Measurements from ENCODE around the gene MGAT3.
"Not testable (repeated sequence)": the region's sequence is repeated elsewhere in the genome, so short reads cannot be mapped to it uniquely, and the experiment has no call there.

MGAT3 gene

DNA sequence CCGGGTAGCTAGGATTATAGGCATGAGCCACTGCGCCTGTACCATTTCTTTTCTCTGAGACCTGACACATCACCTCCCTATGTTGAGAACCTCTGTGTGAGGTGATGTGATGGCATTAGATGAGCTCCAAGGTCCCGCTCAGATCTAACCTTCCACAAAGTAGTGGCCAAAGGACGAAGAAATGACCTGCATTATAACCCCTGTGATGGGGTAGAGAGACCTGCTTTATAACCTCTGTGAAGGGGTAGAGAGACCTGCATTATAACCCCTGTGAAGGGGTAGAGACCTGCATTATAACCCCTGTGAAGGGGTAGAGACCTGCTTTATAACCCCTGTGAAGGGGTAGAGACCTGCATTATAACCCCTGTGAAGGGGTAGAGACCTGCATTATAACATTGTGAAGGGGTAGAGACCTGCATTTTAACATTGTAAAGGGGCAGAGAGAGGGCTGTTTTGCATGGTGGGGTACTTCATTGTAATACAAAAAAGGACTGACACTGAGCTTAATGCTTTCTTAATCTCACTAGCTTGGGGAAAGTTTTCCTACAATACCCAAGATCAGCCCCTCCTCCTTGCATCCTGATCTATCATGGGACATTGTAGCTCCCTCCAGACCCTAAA, 53.8 kb downstream of the MGAT3 start:
- no peak for DNase-seq (ENCODE audit: low read depth in 2 of 2, low spot score in 1 of 2)

DNA sequence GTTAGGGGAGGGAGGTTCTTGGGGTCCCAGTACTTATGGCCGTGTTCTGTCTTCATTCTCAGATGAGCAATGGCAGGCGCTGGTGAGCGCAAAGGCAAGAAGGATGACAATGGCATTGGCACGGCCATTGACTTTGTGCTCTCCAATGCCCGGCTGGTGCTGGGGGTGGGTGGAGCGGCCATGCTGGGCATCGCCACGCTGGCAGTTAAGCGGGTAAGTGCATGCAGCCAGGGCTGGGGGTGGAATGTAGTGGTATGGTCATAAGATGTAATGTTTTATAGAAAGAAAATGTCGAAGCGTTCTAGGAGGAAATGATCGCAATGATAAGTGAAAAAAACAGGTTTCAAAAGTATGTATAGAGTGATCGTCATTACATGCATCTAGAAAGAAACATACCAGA, 54.4 kb downstream of the MGAT3 start:
- no peak for DNase-seq (ENCODE audit: low read depth in 2 of 2, low spot score in 1 of 2)

DNA sequence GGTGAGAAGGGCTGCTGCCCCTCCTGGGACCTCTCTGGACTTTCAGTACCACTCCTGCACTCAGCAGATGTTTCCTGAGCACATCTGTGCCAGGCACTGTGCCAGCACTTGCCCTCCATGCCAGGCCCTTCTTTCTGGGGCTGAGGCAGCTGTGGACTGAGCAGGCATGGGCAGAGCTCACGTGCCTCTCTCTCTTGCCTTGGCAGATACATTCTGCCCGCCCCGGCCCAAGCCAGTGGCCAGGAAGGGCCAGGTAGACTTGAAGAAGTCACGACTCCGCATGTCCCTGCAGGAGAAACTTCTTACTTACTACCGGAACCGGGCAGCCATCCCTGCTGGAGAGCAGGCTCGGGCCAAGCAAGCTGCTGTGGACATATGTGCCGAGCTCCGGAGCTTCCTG, 55.2 kb downstream of the MGAT3 start:
- no peak for DNase-seq (ENCODE audit: low read depth in 2 of 2, low spot score in 1 of 2)

DNA sequence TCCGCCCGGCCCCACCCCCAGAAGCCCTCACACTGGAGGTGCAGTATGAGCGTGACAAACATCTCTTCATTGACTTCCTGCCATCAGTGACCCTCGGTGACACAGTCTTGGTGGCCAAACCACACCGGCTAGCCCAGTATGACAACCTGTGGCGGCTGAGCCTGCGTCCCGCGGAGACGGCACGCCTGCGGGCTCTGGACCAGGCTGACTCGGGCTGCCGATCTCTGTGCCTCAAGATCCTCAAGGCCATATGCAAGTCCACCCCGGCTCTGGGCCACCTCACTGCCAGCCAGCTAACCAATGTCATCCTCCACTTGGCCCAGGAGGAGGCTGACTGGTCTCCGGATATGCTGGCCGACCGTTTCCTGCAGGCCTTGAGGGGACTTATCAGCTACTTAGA, 57.0 kb downstream of the MGAT3 start:
- DNase-seq (ENCODE audit: low read depth in 2 of 2, low spot score in 1 of 2), result no peak

DNA sequence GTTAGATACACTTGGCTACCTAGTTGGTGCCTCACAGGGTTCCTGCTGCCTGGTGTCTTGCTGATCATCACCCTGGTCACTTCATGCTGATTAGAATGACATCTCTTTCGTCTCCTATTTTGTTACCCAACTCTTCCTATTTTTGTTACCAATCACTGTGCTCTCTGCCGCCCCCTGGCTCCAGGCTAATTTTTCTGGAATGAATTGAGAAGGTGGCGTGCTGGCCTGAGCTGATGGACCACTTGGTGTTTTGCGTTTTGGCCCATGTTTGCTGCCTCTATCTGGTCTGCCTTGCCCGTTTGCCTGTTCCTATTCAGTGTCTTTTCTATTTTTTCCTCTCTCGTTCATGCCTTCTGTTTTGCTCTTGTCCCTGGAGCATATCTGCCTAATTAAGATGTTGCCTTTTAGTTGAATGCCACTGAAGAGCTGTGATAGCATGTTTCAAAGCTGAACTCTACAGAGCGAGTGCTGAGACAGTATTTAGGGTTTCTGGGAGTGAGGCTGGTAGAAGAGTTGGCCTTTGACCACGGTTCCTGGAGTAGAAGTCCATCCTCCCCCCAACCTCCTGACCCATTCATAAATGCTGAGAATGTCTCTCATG, 57.7 kb downstream of the MGAT3 start:
- DNase-seq (ENCODE audit: low read depth in 2 of 2, low spot score in 1 of 2), result no peak

DNA sequence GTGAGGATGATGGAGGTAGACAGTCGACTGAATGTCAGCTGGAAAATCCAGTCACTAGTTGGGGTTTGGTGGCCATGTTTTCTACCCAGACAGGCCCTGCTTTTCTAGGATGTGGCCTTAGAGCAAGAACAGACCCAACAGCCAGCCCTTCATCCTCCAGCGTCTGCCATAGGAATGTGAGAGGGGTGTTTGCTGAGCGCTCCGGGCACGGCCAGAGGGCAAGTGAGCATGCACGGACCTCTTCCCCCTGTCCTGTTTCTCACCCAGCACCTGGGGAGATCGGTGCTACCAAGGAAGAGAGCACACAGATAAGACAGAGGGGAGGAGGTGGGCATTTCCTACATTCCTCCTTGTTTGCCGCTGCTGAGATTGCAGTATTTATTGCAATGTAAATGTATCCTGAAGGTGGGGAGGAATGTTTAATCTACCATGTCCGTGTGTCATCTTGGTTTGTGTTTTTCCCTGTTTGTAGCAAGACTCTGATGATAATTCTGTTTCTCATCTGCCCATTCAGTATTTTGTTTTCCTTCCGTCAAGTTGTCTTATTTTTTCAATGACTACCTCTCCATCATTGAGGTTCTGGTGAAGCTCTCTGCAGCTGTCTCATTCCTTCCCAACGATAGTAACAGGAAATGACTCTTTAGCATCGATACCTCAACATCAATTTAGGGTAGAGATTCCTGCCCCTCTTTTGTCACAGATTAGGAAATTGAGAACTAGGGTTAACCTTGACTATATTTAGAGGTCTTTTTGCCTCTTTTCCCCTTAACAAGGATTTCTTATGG, 58.6 kb downstream of the MGAT3 start:
- no peak for DNase-seq (ENCODE audit: low read depth in 2 of 2, low spot score in 1 of 2)

DNA sequence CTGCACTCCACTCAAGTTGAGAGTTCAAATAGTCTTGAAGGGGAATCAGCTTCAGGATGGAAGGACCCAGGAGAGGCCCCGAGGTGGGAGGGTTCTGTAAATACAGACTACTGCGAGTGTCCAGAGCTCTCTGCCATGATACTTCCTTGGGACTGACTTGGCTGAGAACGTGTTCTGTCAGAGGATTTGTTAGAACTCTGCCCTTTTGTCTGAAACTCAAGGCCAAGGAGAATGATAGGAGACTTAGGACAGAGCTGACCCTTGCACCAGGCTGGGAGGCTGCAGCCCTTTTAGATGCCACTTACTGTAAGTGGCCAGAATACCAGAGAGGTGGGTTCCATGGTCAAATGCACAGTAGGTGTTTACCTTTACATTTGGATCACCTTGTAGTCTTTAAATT, 60.7 kb downstream of the MGAT3 start:
- no peak for DNase-seq (ENCODE audit: low read depth in 2 of 2, low spot score in 1 of 2)

DNA sequence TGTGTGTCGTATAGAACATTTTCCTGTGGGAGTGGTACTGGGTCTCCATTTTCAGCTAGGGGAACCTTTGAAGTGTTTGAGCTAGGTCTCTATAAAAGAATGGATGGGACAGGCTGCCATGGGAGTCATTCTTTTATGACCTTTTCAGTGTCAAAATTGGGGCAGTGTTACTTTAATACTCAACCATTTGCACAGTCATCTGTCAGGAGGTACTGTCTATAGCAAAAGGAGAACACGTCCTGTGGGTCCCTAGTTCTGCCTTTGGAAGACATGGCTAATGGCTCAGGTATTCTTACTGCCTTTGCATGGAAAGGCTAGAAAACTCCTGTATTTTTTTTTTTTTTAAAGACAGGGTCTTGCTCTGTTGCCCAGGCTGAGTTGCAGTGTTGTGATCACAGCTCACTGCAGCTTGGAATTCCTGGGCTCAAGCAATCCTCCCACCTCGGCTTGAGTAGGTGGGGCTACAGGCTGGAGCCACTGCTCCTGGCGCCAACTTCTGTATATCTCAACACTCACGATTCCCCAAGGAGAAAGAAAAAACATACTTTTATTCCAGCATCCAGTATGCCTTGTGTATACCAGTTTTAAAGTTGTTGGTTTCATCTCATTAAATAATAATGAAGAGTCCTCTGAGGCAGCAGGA, 61.5 kb downstream of the MGAT3 start:
- no peak for DNase-seq (ENCODE audit: low read depth in 2 of 2, low spot score in 1 of 2)

DNA sequence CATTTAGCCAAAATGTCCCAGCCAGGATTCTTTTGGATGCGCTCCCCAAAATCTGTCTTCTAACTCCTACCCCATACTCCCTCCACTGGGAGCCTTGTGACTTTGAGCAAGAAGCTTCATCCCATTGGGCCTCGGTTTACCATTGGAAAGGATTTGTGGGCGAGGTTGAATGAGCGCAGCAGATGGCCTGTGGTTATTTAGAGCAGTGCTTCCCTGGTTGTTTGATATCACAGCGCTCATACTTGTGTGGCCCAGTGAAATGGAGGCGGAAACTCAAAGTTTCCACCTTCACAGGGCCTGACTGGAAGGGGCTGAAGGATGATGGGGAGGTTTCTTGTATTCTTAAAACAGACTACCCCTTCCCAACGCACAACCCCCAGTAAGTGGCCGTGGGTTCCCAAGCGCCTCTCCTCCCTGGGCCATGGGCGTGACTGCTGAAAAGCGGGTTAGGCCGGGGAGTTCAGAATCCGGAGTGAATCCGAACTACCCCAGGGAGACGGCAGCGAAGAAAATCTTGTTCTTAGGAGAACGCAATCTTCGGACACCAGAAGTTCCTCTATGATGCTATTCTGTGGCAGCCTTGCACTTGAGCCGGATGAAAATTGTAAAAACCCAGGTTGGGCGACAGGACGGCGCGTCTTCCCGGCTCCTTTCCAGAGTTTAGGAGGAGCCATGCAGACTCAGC, 62.3 kb downstream of the MGAT3 start:
- no peak for DNase-seq (ENCODE audit: low read depth in 2 of 2, low spot score in 1 of 2)

DNA sequence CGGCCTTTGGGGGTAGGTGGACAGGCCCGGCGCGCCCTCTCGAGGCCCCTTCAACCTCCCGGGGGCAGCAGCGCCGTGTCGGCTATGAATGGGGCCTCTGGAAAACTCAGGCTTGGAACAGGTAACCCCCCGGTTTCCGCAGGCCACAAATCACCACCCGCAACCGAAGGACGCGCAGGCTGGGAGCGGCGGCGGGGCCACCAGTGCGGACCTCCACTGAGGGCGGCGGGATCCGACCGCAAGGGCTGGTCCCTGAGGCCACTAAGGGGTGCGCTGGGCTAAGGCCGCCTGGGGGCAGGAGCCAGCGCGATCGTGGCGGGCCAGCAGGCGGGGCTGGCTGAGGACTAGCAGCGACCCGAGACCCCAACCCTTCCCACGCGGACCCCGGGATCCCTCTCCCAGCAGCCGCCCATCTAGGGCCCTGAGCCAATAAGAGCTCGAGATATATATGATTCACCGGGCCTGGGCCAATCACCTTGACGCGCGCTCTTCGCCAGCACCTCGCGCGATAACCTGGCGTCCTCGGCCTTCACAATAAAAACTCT, 62.9 kb downstream of the MGAT3 start:
- no peak for DNase-seq (ENCODE audit: low read depth in 2 of 2, low spot score in 1 of 2)

DNA sequence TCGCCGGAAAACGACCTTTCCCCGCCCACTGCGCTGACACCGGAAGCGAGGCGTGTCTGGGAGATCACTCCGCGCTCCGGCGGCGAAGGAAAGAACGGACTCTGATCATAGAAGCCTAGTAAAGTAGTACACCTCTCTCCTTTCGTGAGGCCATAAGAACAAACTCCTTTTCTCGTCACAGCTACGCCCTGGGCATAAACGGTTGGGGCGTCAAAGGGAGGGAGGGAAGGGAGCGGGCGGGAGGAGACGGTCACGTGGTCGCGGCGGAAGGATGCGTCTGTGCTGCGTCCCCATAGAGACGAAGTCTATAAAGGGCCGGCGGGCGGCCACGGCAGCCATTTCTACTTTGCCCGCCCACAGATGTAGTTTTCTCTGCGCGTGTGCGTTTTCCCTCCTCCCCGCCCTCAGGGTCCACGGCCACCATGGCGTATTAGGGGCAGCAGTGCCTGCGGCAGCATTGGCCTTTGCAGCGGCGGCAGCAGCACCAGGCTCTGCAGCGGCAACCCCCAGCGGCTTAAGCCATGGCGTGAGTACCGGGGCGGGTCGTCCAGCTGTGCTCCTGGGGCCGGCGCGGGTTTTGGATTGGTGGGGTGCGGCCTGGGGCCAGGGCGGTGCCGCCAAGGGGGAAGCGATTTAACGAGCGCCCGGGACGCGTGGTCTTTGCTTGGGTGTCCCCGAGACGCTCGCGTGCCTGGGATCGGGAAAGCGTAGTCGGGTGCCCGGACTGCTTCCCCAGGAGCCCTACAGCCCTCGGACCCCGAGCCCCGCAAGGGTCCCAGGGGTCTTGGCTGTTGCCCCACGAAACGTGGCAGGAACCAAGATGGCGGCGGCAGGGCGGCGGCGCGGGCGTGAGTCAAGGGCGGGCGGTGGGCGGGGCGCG, 63.7 kb downstream of the MGAT3 start, which contains the start of gene ATF4:
TSS of gene ATF4 (plus strand) at position 337 of the 880 bp plus-strand sequence. CDS start 884 bp downstream, outside the sequence.
- peak; percentile 89 to 92 for DNase-seq (ENCODE audit: low read depth in 2 of 2, low spot score in 1 of 2)

DNA sequence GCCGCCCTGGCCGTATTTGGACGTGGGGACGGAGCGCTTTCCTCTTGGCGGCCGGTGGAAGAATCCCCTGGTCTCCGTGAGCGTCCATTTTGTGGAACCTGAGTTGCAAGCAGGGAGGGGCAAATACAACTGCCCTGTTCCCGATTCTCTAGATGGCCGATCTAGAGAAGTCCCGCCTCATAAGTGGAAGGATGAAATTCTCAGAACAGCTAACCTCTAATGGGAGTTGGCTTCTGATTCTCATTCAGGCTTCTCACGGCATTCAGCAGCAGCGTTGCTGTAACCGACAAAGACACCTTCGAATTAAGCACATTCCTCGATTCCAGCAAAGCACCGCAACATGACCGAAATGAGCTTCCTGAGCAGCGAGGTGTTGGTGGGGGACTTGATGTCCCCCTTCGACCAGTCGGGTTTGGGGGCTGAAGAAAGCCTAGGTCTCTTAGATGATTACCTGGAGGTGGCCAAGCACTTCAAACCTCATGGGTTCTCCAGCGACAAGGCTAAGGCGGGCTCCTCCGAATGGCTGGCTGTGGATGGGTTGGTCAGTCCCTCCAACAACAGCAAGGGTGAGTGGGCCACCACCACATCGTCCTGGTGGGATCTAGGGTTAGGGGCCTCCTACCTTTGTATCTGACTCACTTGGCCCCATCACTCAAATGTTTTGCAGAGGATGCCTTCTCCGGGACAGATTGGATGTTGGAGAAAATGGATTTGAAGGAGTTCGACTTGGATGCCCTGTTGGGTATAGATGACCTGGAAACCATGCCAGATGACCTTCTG, 64.5 kb downstream of the MGAT3 start:
- not testable (repeated sequence) for DNase-seq (ENCODE audit: low read depth in 2 of 2, low spot score in 1 of 2)

DNA sequence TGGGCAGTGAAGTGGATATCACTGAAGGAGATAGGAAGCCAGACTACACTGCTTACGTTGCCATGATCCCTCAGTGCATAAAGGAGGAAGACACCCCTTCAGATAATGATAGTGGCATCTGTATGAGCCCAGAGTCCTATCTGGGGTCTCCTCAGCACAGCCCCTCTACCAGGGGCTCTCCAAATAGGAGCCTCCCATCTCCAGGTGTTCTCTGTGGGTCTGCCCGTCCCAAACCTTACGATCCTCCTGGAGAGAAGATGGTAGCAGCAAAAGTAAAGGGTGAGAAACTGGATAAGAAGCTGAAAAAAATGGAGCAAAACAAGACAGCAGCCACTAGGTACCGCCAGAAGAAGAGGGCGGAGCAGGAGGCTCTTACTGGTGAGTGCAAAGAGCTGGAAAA, 65.3 kb downstream of the MGAT3 start:
- not testable (repeated sequence) for DNase-seq (ENCODE audit: low read depth in 2 of 2, low spot score in 1 of 2)

DNA sequence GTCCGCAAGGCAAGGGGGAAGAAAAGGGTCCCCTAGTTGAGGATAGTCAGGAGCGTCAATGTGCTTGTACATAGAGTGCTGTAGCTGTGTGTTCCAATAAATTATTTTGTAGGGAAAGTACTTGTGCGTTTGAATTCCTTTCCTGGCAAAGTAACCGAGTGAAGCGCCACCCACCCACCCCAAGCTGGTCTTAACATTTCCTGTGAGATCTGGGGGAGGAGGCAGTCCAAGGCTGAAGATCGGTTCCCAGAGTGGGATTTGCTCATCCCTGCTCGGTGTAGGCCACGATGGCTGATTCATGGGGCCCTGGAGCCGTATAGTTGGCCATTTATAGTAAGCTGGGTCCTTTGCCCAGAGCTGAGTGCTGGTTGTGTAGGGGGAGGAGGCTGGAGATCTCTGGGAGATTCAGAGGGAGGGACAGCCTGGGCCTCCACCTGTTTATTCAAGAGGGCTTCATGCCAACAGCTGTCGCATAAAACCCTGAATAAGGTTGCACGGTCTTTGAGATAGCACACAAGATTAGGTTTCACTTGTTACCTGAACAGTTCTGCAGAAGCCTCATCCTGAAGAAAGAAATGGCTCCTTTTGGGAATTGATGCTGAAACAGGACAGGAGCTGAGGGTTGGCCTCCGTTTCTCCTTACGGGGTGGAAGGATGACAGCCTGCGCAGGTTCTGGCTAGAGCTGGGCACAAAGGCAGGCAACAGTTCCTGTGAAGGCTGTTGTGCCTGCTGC, 65.9 kb downstream of the MGAT3 start:
- no peak for DNase-seq (ENCODE audit: low read depth in 2 of 2, low spot score in 1 of 2)

DNA sequence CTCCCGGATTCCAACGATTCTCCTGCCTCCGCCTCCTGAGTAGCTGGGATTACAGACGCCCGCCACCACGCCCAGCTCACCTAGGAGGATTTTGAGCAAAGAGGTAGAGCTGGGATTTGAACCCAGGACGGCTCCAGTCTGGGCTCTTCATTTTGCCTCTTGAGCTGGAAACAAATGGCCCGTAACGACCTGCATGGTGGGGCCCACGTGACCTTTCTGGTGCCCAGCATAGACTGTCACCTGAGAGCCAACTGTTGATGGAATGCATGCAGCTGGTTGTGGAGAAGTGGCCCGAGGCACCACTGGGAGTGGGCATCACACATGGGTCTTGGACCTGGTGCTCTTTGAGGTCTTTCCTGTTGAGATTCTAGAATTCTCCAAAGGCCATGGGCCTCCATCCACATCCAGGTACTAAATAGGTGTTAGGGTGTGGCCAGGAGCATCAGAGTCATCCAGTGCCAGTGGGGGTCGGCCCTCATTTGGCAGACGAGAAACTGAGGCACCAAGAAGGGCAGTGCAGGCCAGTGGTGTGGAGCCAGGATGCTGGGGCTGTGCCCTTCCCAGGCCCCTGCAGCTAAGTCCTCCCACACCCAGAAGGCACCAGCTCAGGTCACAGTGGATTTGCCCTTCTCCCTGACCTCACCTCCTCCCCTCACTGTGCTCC, 67.4 kb downstream of the MGAT3 start:
- no peak for DNase-seq (ENCODE audit: low read depth in 2 of 2, low spot score in 1 of 2)

DNA sequence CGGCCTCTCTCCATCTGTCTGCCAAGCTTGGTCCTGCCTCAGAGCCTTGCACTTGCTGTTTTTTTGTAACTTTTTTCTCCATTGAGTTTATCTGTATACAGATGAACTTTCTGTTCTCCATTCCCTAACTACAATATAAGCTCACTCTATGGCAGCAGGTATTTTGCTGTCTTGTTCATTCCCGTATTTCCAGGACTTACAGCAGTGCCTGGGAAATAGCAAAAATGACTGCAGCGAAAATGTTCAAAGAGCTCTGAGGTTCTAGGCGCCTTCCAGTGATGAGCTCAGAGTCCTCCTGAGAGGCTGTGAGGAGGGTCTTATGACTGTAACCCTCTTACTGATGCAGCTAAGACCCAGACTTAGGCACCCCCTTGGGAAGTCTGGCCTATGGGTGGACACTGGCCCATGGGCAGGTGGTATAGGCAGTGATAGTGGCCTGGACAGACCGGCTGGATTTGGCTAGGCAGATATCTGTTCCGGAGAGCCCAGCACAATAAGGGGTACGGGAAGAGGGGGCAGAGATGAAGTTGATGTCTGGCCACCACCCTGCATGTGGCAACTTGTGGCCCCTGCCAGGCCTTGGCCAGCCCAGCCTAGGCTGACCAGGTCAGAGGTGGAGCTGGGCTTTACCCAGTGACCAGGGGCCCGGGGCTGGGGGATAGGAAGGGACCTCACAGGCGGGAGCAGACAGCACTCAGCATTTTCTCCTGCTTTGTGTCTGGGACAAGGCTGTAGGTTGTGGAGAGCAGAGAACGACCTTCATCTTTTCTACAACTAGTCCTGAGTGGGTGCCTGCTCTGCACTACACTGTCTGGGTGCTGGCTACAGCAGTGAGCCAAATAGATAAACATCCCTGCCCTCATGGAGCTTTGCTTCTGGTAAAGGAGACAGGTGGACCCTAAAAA, 68.2 kb downstream of the MGAT3 start:
- no peak for DNase-seq (ENCODE audit: low read depth in 2 of 2, low spot score in 1 of 2)

DNA sequence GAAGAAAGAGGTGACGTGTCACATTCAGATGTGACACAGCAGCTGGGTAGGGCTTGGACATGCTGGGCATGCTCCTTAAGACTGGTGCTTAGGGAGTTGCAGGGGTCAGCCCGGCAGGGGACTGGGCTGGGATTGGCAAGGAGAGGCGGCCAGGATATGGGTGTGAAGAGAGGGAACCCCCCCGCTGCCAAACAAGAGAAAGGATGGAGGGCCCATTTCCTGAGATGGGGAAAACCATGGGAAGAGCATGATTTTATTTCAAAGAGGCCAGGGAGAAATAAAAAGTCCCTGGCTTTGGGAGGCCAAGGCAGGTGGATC, 68.8 kb downstream of the MGAT3 start:
- DNase-seq (ENCODE audit: low read depth in 2 of 2, low spot score in 1 of 2), result no peak
